OCI-LY1 (cell line): ENCODE data around the gene MVB12B.

Experiments used
- H2AFZ ChIP-seq: fragments of 200-600 bp; sonication (generic), shearing (Covaris generic); 2 replicates; pipeline ENCODE4 v1.6.0; 2014; ENCODE audit warnings: antibody characterized with exemption, mild to moderate bottlenecking, low read length
- H3F3A ChIP-seq: fragments of 200-600 bp; sonication (generic), shearing (Covaris generic); 2 replicates; pipeline ENCODE4 v1.6.0; 2014; ENCODE audit warnings: mild to moderate bottlenecking, antibody characterized with exemption, low read length, moderate library complexity; ENCODE audit not compliant: insufficient read depth
- H3K27ac ChIP-seq: fragments of 200-600 bp; sonication (generic); 2 replicates; pipeline ENCODE4 v1.5.1; 2014; ENCODE audit warnings: low read length, mixed run types, mild to moderate bottlenecking, low read depth; ENCODE audit not compliant: poor library complexity, severe bottlenecking
- H3K27me3 ChIP-seq: fragments of 200-600 bp; sonication (generic); 2 replicates; pipeline ENCODE4 v1.6.0; 2014; ENCODE audit warnings: antibody characterized with exemption, mild to moderate bottlenecking, low read length, moderate library complexity; ENCODE audit not compliant: insufficient read depth
- H3K36me3 ChIP-seq: fragments of 200-600 bp; sonication (generic); 2 replicates; pipeline ENCODE4 v1.6.1; 2014; ENCODE audit warnings: mild to moderate bottlenecking, antibody characterized with exemption, low read length, moderate library complexity, mixed read lengths; ENCODE audit not compliant: insufficient read depth
- H3K4me1 ChIP-seq: fragments of 200-600 bp; sonication (generic); 2 replicates; pipeline ENCODE4 v1.5.1; 2014; ENCODE audit warnings: mild to moderate bottlenecking, low read length, moderate library complexity; ENCODE audit not compliant: insufficient read depth, severe bottlenecking
- H3K4me2 ChIP-seq: fragments of 200-600 bp; sonication (generic), shearing (Covaris generic); 2 replicates; pipeline ENCODE4 v1.6.1; 2014; ENCODE audit warnings: low read length
- H3K4me3 ChIP-seq: fragments of 200-600 bp; sonication (generic); 2 replicates; pipeline ENCODE4 v1.5.1; 2014; ENCODE audit warnings: low read length, low read depth, mild to moderate bottlenecking, mixed read lengths; ENCODE audit not compliant: poor library complexity, severe bottlenecking
- H3K79me2 ChIP-seq: fragments of 200-600 bp; shearing (Covaris generic); 2 replicates; pipeline ENCODE4 v1.6.1; 2016; ENCODE audit warnings: mixed run types, low read length, mixed read lengths; ENCODE audit not compliant: insufficient read depth
- H3K9ac ChIP-seq: fragments of 200-600 bp; sonication (generic), shearing (Covaris generic); 2 replicates; pipeline ENCODE4 v1.6.1; 2014; ENCODE audit warnings: mild to moderate bottlenecking, low read length, mixed read lengths
- H3K9me2 ChIP-seq: fragments of 200-600 bp; sonication (generic), shearing (Covaris generic); 2 replicates; pipeline ENCODE4 v1.6.1; 2014; ENCODE audit warnings: low read depth, mild to moderate bottlenecking, low read length, mixed read lengths
- H3K9me3 ChIP-seq: fragments of 200-600 bp; shearing (Covaris generic); 2 replicates; pipeline ENCODE4 v1.6.1; 2014; ENCODE audit warnings: low read length, mixed read lengths
- H4K20me1 ChIP-seq: fragments of 200-600 bp; sonication (generic), shearing (Covaris generic); 2 replicates; pipeline ENCODE4 v1.6.0; 2016; ENCODE audit warnings: mild to moderate bottlenecking, low read length; ENCODE audit not compliant: insufficient read depth
- EZH2 ChIP-seq: fragments of 200-600 bp; sonication (generic), shearing (Covaris generic); IDR thresholded peaks from 2 replicates; pipeline ENCODE4 v1.8.0; 2017; ENCODE audit warnings: borderline replicate concordance, mixed run types, mild to moderate bottlenecking, antibody characterized with exemption, low read length, moderate library complexity, mixed read lengths
- TF ChIP-seq, protein P1 (sequence below): fragments of 200-600 bp; sonication (generic), shearing (Covaris generic); IDR thresholded peaks from 2 replicates; pipeline ENCODE4 v1.5.1; 2017; ENCODE audit warnings: mild to moderate bottlenecking, antibody characterized with exemption, low read length, moderate library complexity, mixed read lengths

The MVB12B gene

DNA sequence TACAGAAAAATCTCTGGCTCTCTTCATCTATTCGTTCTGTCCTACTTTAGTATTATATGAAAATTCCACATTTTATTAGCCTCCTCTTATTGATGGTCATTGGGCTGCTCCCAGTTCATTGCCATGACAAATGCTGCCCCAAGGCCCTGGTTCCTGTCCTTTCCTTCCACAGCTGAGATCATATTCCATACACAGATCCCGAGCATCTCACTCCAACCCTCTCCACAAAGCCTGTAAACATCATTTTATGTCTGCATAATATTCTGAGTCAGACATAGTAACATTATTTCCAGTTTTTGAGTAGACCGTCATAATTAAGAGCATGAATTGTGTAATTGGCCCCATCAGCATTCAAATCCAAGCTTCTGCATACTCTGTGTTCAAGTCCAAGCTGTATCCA is 86.3 kb downstream of the MVB12B start:
- Histone ChIP-seq H3K79me2 (no peaks in the 10 kb centered on the region), H3K27me3 (no peaks in the 10 kb centered on the region), H3K4me2 (no peak overlapping the region), H3K9me3 (no peaks in the 10 kb centered on the region), H4K20me1 (no peaks in the 10 kb centered on the region), H3K36me3 (no peaks in the 10 kb centered on the region), H3K4me1 (no peaks in the 10 kb centered on the region), H3K9ac (no peak overlapping the region), H3K4me3 (no peak overlapping the region), H3F3A (no peaks in the 10 kb centered on the region), H3K27ac (no peak overlapping the region), H2AFZ (no peak overlapping the region), H3K9me2 (no peaks in the 10 kb centered on the region)
- TF ChIP-seq EZH2, result no peak
- TF ChIP-seq, protein P1, sequence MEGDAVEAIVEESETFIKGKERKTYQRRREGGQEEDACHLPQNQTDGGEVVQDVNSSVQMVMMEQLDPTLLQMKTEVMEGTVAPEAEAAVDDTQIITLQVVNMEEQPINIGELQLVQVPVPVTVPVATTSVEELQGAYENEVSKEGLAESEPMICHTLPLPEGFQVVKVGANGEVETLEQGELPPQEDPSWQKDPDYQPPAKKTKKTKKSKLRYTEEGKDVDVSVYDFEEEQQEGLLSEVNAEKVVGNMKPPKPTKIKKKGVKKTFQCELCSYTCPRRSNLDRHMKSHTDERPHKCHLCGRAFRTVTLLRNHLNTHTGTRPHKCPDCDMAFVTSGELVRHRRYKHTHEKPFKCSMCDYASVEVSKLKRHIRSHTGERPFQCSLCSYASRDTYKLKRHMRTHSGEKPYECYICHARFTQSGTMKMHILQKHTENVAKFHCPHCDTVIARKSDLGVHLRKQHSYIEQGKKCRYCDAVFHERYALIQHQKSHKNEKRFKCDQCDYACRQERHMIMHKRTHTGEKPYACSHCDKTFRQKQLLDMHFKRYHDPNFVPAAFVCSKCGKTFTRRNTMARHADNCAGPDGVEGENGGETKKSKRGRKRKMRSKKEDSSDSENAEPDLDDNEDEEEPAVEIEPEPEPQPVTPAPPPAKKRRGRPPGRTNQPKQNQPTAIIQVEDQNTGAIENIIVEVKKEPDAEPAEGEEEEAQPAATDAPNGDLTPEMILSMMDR, result no peak

DNA sequence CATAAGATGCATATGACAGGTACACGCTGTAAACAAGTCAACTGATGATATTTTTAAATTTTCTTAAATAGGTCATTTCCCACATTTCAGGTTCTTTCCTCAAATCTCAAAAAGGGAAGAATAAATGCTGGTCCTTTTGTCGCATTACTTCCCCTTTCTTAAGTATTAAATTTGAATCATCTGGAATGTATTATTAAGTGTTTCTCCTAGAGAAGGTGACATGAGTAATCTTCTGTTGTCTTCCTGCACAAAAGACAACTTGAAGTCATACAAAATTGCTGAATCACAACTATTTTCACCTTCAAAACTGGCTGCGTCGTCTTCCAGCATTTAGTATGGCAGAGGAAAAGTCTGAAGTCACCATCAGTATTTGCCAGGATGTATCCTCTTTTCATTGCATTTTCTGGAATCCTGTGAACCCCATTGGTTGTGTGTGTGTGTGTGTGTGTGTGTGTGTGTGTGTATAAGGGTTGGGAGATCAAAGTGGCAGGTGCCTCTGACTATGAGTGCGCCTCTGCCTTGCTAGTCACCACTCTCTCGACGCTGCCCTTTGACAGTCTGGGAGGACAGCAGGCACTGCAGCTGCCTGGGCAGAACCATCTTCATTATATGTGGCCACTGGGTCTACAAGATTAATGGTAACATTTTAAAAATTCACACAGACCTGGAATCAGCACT is 86.9 kb downstream of the MVB12B start:
- Histone ChIP-seq H3F3A (no peaks in the 10 kb centered on the region), H3K9ac (no peak overlapping the region), H4K20me1 (no peaks in the 10 kb centered on the region), H3K4me2 (no peak overlapping the region), H2AFZ (no peak overlapping the region), H3K4me3 (no peak overlapping the region), H3K9me3 (no peaks in the 10 kb centered on the region), H3K36me3 (no peaks in the 10 kb centered on the region), H3K9me2 (no peaks in the 10 kb centered on the region), H3K4me1 (no peaks in the 10 kb centered on the region), H3K27me3 (no peaks in the 10 kb centered on the region), H3K79me2 (no peaks in the 10 kb centered on the region), H3K27ac (no peak overlapping the region)
- TF ChIP-seq, protein P1, result no peak
- no peak for TF ChIP-seq EZH2

DNA sequence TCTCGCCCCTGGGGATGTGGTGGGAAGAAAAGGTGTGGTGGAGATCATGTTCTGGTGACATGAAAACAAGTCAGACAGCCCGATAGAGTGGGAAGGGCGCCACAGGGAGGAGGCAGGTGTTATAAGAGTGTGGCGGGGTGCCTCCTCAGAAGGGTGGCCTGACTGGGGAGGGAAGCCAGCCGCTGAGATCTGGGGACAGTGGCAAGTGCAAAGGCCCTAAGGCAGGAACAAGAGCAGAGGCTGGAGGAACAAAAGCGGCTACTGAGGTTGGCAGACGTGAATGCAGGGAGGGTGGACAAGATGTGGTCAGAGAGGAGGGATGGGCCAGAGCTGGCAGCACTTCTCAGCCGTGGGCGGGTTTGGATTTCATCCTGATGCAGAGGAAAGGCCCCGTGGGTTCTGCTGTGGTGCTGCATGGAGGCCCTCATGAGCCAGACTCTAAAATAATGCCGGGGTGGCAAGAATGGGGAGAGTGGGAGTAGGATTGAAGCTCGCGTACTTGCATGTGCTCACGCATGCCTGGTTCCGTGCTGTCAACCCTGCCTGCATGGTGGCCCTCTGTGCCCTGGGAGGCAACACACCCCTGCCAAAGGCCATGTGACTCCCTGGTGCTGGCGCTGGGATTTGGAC is 89.2 kb downstream of the MVB12B start:
- Histone ChIP-seq H2AFZ (no peak overlapping the region), H3F3A (no peaks in the 10 kb centered on the region), H3K9me3 (no peaks in the 10 kb centered on the region), H3K4me2 (no peak overlapping the region), H3K36me3 (no peaks in the 10 kb centered on the region), H3K4me3 (no peak overlapping the region), H3K9ac (no peak overlapping the region), H3K9me2 (no peaks in the 10 kb centered on the region), H4K20me1 (no peaks in the 10 kb centered on the region), H3K79me2 (no peaks in the 10 kb centered on the region), H3K27me3 (no peaks in the 10 kb centered on the region), H3K4me1 (no peaks in the 10 kb centered on the region), H3K27ac (no peak overlapping the region)
- TF ChIP-seq, protein P1, result no peak
- no peak for TF ChIP-seq EZH2
